ENCODE measurements around the gene CBX6.

- TF ChIP-seq EZH2 (IDR thresholded peaks at IDR 0.05; ENCODE audit: insufficient read depth, poor library complexity, severe bottlenecking) (no peak), EZH2phosphoT487 (IDR thresholded peaks at IDR 0.05; ENCODE audit: insufficient read depth, low read depth) (no peak)
Measured at GRCh38 chr22:38815842-38816241, 56.2 kb downstream of the CBX6 start.
